Effector memory CD4-positive, alpha-beta T cell (primary cell): ENCODE data around the gene WDTC1.
"Not testable (repeated sequence)": the region's sequence is repeated elsewhere in the genome, so short reads cannot be mapped to it uniquely, and the experiment has no call there.

Experiments
- DNase-seq, 3 donors: peaks; one replicate each; pipeline ENCODE4 v3.0.0-alpha.2; 2020
- H3K27ac ChIP-seq: 2 replicates; pipeline ENCODE4 v1.7.0; 2013; ENCODE audit warnings: mild to moderate bottlenecking, low read length, moderate library complexity; ENCODE audit not compliant: insufficient read depth, poor library complexity, severe bottlenecking
- H3K27me3 ChIP-seq: replicated peaks from 2 replicates; pipeline ENCODE4 v1.7.0; 2013; ENCODE audit warnings: mild to moderate bottlenecking, low read length; ENCODE audit not compliant: insufficient read depth, control insufficient read depth, poor library complexity, severe bottlenecking
- H3K36me3 ChIP-seq: 2 replicates; pipeline ENCODE4 v1.7.0; 2013; ENCODE audit warnings: mild to moderate bottlenecking, low read length, moderate library complexity; ENCODE audit not compliant: control insufficient read depth, insufficient read depth
- H3K4me1 ChIP-seq: 2 replicates; pipeline ENCODE4 v1.7.0; 2013; ENCODE audit warnings: low read length, mild to moderate bottlenecking; ENCODE audit not compliant: control insufficient read depth, insufficient read depth, poor library complexity, severe bottlenecking
- H3K4me3 ChIP-seq: 2 replicates; pipeline ENCODE4 v1.7.0; 2013; ENCODE audit warnings: low read length, low read depth, mild to moderate bottlenecking; ENCODE audit not compliant: insufficient read depth, poor library complexity, severe bottlenecking
- H3K9me3 ChIP-seq: 2 replicates; pipeline ENCODE4 v1.7.0; 2013; ENCODE audit warnings: mild to moderate bottlenecking, low read length, moderate library complexity; ENCODE audit not compliant: control insufficient read depth

The WDTC1 gene

GRCh38 chr1:27284425-27285273 lies 50.2 kb downstream of the WDTC1 start:
- Histone ChIP-seq H3K36me3 (peaks cover 10% of the 10 kb centered on the region), H3K4me1 (no peaks in the 10 kb centered on the region), H3K27ac (no peak overlapping the region), H3K4me3 (no peak overlapping the region), H3K27me3 (no peaks in the 10 kb centered on the region), H3K9me3 (no peaks in the 10 kb centered on the region)
- DNase-seq = peak; percentile 58 to 79 (median 65)

GRCh38 chr1:27285274-27285660 lies 50.8 kb downstream of the WDTC1 start:
- H3K4me1 ChIP-seq = no peaks in the 10 kb centered on the region
- no peak overlapping the region for H3K4me3 ChIP-seq
- no peak overlapping the region for H3K27ac ChIP-seq
- no peaks in the 10 kb centered on the region for H3K9me3 ChIP-seq
- peaks cover 11% of the 10 kb centered on the region for H3K36me3 ChIP-seq
- no peaks in the 10 kb centered on the region for H3K27me3 ChIP-seq
- no peak for DNase-seq

DNA sequence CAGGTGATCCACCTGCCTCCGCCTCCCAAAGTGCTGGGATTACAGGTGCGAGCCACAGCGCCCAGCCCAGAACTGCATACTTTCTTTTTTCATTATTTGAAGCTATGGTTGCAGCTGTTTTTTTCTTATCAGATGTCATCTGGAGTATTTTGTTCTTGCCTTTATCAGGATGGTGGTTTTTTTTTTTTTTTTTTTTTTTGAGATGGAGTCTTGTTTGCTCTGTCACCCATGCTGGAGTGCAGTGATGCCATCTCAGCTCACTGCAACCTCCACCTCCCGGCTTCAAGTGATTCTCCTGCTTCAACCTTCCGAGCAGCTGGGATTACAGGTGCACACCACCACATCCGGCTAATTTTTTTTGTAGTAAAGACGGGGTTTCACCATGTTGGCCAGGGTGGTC lies 51.4 kb downstream of the WDTC1 start:
- H3K36me3 ChIP-seq = peaks cover 16% of the 10 kb centered on the region
- H3K27me3 ChIP-seq, H3K9me3 ChIP-seq, H3K4me3 ChIP-seq, H3K27ac ChIP-seq, H3K4me1 ChIP-seq, DNase-seq: not testable (repeated sequence)

GRCh38 chr1:27289125-27289524 lies 54.7 kb downstream of the WDTC1 start:
- peaks cover 33% of the 10 kb centered on the region for H3K36me3 ChIP-seq
- H3K27me3 ChIP-seq = not testable (repeated sequence)

GRCh38 chr1:27290581-27290980 lies 56.1 kb downstream of the WDTC1 start:
- Histone ChIP-seq H3K27me3 (no peaks in the 10 kb centered on the region), H3K4me1 (no peaks in the 10 kb centered on the region), H3K36me3 (peaks cover 43% of the 10 kb centered on the region), H3K9me3 (no peaks in the 10 kb centered on the region), H3K27ac (no peak overlapping the region), H3K4me3 (no peak overlapping the region)
- DNase-seq = no peak

More at GRCh38 chr1:27289125-27289524, 54.7 kb downstream of the WDTC1 start:
- not testable (repeated sequence) for H3K9me3 ChIP-seq, H3K4me1 ChIP-seq, H3K27ac ChIP-seq, DNase-seq, H3K4me3 ChIP-seq

DNA sequence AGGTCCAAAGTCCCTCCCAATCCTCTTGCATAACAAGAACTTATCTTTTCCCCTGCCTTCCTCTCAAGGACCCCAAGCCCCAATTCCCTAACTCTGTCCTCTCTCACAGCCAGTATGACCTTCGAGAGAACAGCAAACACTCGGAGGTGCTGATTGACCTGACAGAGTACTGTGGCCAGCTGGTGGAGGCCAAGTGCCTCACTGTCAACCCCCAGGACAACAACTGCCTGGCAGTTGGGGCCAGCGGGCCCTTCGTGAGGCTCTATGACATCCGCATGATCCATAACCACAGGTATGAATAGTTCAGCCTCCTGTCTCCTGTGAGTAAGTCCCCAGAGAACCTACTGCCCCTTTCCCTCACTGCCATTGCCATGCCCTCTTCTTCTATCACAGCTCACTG lies 57.7 kb downstream of the WDTC1 start:
- H3K27ac ChIP-seq = no peak overlapping the region
- H3K27me3 ChIP-seq = no peaks in the 10 kb centered on the region
- no peak for DNase-seq
- H3K36me3 ChIP-seq = peaks cover 53% of the 10 kb centered on the region
- no peaks in the 10 kb centered on the region for H3K9me3 ChIP-seq
- no peaks in the 10 kb centered on the region for H3K4me1 ChIP-seq
- H3K4me3 ChIP-seq = no peak overlapping the region

- DNase-seq = no peak
- H3K4me1 ChIP-seq = no peaks in the 10 kb centered on the region
- H3K9me3 ChIP-seq = no peaks in the 10 kb centered on the region
- H3K4me3 ChIP-seq = no peak overlapping the region
- no peak overlapping the region for H3K27ac ChIP-seq
- H3K27me3 ChIP-seq = no peaks in the 10 kb centered on the region
- peaks cover 65% of the 10 kb centered on the region for H3K36me3 ChIP-seq
Measured at GRCh38 chr1:27293915-27294314, 59.5 kb downstream of the WDTC1 start.

DNA sequence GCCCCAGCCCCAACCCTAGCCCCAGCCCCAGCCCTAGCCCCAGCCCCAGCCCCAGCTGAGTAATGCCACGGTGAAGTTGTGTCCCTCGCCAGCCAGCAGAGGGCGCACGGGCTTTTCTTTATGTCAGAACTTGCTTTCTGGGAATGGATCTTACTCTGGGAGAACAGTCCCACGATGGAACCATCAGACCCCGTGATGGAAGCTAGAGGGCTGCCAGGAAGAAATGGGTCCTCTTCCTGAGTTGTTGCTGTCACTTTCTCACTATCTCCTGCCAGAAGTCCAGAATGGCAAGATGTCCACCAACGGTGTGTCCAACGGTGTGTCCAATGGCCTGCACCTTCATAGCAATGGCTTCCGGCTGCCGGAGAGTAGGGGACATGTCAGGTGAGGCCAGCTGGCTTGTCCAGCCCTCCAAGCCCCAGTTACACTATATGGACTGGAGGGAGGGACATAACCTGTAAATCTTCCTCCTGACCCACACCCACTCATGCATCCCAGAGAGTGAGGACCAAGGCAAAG lies 62.4 kb downstream of the WDTC1 start:
- no peaks in the 10 kb centered on the region for H3K27me3 ChIP-seq
- peak; percentile 23 to 53 (median 41) for DNase-seq
- no peak overlapping the region for H3K27ac ChIP-seq
- no peak overlapping the region for H3K4me3 ChIP-seq
- no peaks in the 10 kb centered on the region for H3K9me3 ChIP-seq
- peaks cover 73% of the 10 kb centered on the region for H3K36me3 ChIP-seq
- no peaks in the 10 kb centered on the region for H3K4me1 ChIP-seq

GRCh38 chr1:27297903-27298302 lies 63.5 kb downstream of the WDTC1 start:
- peaks cover 69% of the 10 kb centered on the region for H3K36me3 ChIP-seq
- DNase-seq = no peak
- no peak overlapping the region for H3K4me3 ChIP-seq
- no peaks in the 10 kb centered on the region for H3K9me3 ChIP-seq
- no peak overlapping the region for H3K27ac ChIP-seq
- no peaks in the 10 kb centered on the region for H3K27me3 ChIP-seq
- H3K4me1 ChIP-seq = no peaks in the 10 kb centered on the region

GRCh38 chr1:27298632-27299384 lies 64.4 kb downstream of the WDTC1 start:
- H3K27ac ChIP-seq = no peak overlapping the region
- no peaks in the 10 kb centered on the region for H3K27me3 ChIP-seq
- peaks cover 69% of the 10 kb centered on the region for H3K36me3 ChIP-seq
- no peaks in the 10 kb centered on the region for H3K4me1 ChIP-seq
- H3K9me3 ChIP-seq = no peaks in the 10 kb centered on the region
- H3K4me3 ChIP-seq = no peak overlapping the region
- no peak for DNase-seq
